ENCODE measurements around the gene JMJD4. TPM values are rescaled to one million over a fixed set of nuclear protein-coding genes. Genes with fewer than 3 reads are reported as not detected.

The JMJD4 gene
- total and polyA plus RNA-seq, 4 donors: 10.6 to 14.4 (median 12.6) TPM

DNA sequence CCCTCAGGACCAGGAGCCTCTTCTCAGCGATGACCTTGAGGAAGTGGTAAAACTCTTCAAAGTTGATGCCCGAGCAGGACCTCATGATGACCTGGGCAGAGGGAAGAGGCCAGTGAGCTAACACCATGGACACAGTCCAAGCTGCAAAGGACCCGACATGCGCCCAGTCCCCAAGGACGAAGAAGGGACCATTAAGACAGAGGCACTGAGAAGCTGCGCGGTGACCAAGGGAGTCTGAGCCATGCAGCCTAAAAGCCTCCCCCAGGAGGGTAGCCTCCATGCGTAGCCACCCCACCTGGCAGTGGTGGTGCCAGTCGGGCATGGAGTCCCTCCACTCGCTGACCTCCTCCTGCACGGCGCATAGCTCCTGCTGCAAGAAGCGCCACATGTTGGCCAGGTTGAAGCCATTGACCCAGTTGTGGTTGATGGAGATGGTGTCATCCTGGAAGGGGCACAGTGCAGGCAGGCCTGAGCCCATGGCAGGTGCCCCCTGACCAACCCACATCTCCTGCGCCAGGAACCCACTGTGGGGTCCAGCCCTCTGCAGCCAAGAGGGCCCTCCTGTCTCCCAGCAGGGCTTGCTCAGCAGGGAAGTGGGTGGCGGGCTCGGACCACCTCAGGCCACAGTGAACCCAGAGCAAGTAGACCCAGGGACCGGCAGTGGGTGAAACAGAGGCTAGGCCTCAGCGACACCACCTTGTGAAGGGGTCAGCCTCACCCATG, 2.4 kb downstream of the JMJD4 start:
- Histone ChIP-seq H3K4me1 (ENCODE audit: control insufficient read depth in 1 of 2, insufficient read depth in 2 of 2, low read length in 2 of 2) (no peaks in the 10 kb centered on the region), H3K27ac (ENCODE audit: low read depth in 1 of 2, low read length in 2 of 2) (no peak overlapping the region), H3K9me3 (ENCODE audit: control insufficient read depth, low read length) (no peaks in the 10 kb centered on the region), H3K36me3 (ENCODE audit: control insufficient read depth in 1 of 2, insufficient read depth in 2 of 2, low read length in 1 of 2) (peaks cover 0 to 2% of the 10 kb centered on the region in 2 donors), H3K27me3 (ENCODE audit: control insufficient read depth in 1 of 2, insufficient read depth in 2 of 2, low read length in 1 of 2) (no peaks in the 10 kb centered on the region), H3K4me3 (ENCODE audit: low read length in 2 of 2) (no peak overlapping the region)
- 93 to 97% methylated on average over 18 of the region's 18 CpGs for WGBS, 2 donors
- DNase-seq: no peak
- no peak for ATAC-seq (ENCODE audit: low FRiP score)
- intact Hi-C loops (cut with DNase I): loop anchor here in 1 of 2 donors (5.0 to 10.0 kb wide), 4 partner anchors 52 to 372 kb away; partner anchors contain the start of genes C1orf35, MRPL55 and ZNF678

DNA sequence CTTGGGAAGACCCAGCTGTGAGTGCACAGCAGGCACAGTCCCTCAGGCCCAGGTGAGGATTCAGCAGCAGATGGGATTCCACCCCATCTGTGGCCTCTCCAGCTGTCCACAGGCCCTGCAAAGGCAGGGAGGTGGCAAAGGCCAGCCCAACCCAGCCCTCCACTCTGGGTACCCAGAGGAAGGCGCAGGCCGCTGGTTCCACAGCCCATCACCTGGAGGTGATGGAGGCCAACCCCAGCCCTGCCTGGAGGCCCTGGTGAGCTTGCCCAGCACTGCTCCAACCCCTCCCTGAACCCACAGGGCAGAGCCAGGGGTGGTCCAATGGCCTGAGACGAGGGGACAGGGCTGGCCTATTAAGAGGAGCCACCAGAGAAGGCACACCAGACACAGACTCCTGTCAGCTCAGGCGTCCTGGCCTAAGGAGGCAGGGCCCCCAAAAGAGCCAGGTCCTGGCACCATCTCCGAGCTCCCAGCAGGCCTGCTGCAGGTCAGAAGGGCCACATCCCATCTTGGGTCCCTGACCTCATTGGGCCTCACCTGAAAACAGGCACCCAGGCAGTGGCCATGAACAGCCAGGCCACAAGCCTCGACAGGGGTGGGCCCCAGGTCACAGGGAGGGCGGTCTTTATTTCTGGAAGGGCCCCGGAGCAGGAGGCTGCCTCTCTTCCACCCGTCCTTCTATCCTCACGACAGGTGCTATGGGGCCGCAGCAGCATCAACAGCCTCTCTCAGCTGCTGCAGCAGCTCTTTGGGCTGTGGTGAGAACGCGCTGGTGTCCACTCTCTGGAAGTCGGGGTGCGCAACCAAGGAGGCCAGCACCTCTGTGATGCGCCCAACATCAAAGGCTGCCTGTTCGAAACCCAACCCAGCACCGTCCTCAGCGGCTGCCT, 3.2 kb downstream of the JMJD4 start:
- WGBS, 2 donors: 92 to 93% methylated on average over 18 to 19 of the region's 19 CpGs
- no peak for DNase-seq
- Histone ChIP-seq H3K36me3 (ENCODE audit: control insufficient read depth in 1 of 2, insufficient read depth in 2 of 2, low read length in 1 of 2) (peaks cover 0 to 2% of the 10 kb centered on the region in 2 donors), H3K4me3 (ENCODE audit: low read length in 2 of 2) (no peak overlapping the region), H3K9me3 (ENCODE audit: control insufficient read depth, low read length) (no peaks in the 10 kb centered on the region), H3K27me3 (ENCODE audit: control insufficient read depth in 1 of 2, insufficient read depth in 2 of 2, low read length in 1 of 2) (no peaks in the 10 kb centered on the region), H3K4me1 (ENCODE audit: control insufficient read depth in 1 of 2, insufficient read depth in 2 of 2, low read length in 2 of 2) (no peaks in the 10 kb centered on the region), H3K27ac (ENCODE audit: low read depth in 1 of 2, low read length in 2 of 2) (no peak overlapping the region)
- intact Hi-C loops (cut with DNase I): loop anchor here in 1 of 2 donors (5.0 to 10.0 kb wide), 4 partner anchors 53 to 373 kb away; partner anchors contain the start of genes C1orf35, MRPL55 and ZNF678
- ATAC-seq (ENCODE audit: low FRiP score): no peak

DNA sequence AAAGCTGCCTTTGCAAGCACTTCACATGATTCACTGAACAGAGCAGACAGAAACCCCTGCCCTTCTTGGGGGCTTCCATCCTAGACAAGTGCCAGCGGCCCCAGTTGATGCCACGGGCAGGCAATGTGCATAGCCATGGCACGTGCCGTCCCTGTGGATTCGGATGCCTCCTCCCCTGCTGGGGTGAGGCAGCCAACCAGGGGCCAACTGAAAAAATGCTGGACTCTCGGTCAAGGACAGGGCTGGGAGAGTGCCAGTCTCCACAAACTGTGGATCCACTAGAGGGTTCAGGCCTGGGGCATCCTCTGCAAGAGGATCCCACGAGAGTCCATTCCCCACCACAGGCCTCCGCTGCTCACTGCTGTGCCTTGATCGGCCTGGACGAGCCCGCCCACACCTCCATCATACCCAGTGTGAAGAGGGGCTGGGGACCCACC, 3.8 kb downstream of the JMJD4 start:
- H3K27ac ChIP-seq (ENCODE audit: low read depth in 1 of 2, low read length in 2 of 2): no peak overlapping the region
- H3K27me3 ChIP-seq (ENCODE audit: control insufficient read depth in 1 of 2, insufficient read depth in 2 of 2, low read length in 1 of 2): no peaks in the 10 kb centered on the region
- H3K9me3 ChIP-seq (ENCODE audit: control insufficient read depth, low read length): no peaks in the 10 kb centered on the region
- WGBS, 2 donors: 65 to 68% methylated on average over 11 of the region's 11 CpGs
- peaks cover 0 to 2% of the 10 kb centered on the region in 2 donors for H3K36me3 ChIP-seq (ENCODE audit: control insufficient read depth in 1 of 2, insufficient read depth in 2 of 2, low read length in 1 of 2)
- intact Hi-C loops (cut with DNase I): loop anchor here in 1 of 2 donors (5.0 to 10.0 kb wide), 4 partner anchors 54 to 374 kb away; partner anchors contain the start of genes C1orf35, MRPL55 and ZNF678
- ATAC-seq (ENCODE audit: low FRiP score): no peak
- DNase-seq: no peak
- no peaks in the 10 kb centered on the region for H3K4me1 ChIP-seq (ENCODE audit: control insufficient read depth in 1 of 2, insufficient read depth in 2 of 2, low read length in 2 of 2)
- H3K4me3 ChIP-seq (ENCODE audit: low read length in 2 of 2): no peak overlapping the region

DNA sequence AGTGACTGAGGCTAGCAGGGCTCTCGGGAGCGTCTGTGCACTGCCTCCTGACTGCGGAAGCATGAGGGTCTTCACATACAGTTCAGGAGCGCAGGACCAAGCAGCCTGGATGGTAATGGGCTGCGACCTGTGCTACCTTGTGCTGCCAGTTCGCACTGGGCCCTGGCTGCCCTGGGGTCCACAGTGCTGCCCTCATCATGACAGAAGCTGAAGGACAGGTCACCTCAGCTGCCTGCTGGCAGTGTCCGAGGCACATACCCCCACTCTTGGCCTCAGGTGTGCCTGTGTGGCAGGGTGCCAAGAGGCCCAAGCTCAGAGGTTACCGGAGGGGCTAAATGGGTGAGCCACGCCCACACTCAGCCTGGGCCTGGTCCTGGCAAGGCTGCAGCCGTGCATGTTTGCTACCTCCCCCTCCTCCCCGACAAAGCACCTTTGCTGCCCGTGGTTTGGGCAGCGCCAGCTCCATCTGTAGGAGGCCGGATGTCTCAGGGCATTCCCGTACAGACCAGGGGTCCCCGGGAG, 4.4 kb downstream of the JMJD4 start:
- Histone ChIP-seq H3K36me3 (ENCODE audit: control insufficient read depth in 1 of 2, insufficient read depth in 2 of 2, low read length in 1 of 2) (peaks cover 0 to 2% of the 10 kb centered on the region in 2 donors), H3K4me3 (ENCODE audit: low read length in 2 of 2) (no peak overlapping the region), H3K4me1 (ENCODE audit: control insufficient read depth in 1 of 2, insufficient read depth in 2 of 2, low read length in 2 of 2) (no peaks in the 10 kb centered on the region), H3K27me3 (ENCODE audit: control insufficient read depth in 1 of 2, insufficient read depth in 2 of 2, low read length in 1 of 2) (no peaks in the 10 kb centered on the region), H3K9me3 (ENCODE audit: control insufficient read depth, low read length) (no peaks in the 10 kb centered on the region), H3K27ac (ENCODE audit: low read depth in 1 of 2, low read length in 2 of 2) (no peak overlapping the region)
- intact Hi-C loops (cut with DNase I): loop anchor here in 1 of 2 donors (5.0 to 10.0 kb wide), 4 partner anchors 54 to 374 kb away; partner anchors contain the start of genes C1orf35, MRPL55 and ZNF678
- ATAC-seq (ENCODE audit: low FRiP score) (no peak), DNase-seq (peak in 1 of 2 donors; percentile 79)
- WGBS, 2 donors: 65 to 71% methylated on average over 16 of the region's 16 CpGs

DNA sequence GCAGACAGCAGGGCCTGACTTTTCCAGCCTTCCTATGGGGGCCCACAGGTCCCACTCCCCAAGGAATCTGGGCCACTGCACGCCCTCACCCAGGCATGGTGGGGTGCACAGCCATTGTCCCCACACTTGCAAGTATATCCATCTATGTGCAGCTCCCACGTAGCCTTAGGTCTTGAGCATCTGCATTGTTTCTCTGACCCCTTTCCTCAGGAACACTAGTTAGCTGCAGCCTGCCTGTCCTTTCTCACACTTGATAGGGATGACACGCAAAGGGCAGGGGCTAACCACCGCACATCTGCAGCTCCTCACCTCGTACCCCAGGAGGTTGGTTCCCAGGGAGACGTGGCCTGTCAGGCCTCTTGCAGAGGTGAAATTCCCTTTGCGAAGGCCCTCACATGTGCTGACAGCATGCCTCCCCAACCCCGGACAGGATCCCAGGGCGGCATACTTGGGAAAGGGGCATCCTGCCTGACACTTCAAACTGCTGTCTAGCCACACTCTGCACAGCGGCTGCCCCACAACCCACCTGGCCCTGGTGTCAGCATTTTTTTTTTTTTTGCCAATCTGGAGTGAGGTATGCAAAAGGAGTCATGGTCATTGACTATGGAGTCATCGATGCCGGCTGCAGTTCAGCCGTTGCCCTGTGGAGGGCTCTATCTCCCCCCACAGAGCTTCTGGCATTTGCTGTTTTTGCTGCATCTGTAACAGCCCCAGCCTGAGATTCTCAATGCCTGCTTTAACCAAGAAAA, 5.0 kb downstream of the JMJD4 start:
- intact Hi-C loops (cut with DNase I): loop anchor here in 1 of 2 donors (5.0 to 10.0 kb wide), 4 partner anchors 55 to 375 kb away; partner anchors contain the start of genes C1orf35, MRPL55 and ZNF678
- DNase-seq (peak in 1 of 2 donors; percentile 77), ATAC-seq (ENCODE audit: low FRiP score) (no peak)
- H3K4me1 ChIP-seq (ENCODE audit: control insufficient read depth in 1 of 2, insufficient read depth in 2 of 2, low read length in 2 of 2): no peaks in the 10 kb centered on the region
- H3K27ac ChIP-seq (ENCODE audit: low read depth in 1 of 2, low read length in 2 of 2): no peak overlapping the region
- H3K9me3 ChIP-seq (ENCODE audit: control insufficient read depth, low read length): no peaks in the 10 kb centered on the region
- 50 to 52% methylated on average over 13 of the region's 13 CpGs for WGBS, 2 donors
- H3K4me3 ChIP-seq (ENCODE audit: low read length in 2 of 2): no peak overlapping the region
- peaks cover 0 to 2% of the 10 kb centered on the region in 2 donors for H3K36me3 ChIP-seq (ENCODE audit: control insufficient read depth in 1 of 2, insufficient read depth in 2 of 2, low read length in 1 of 2)
- no peaks in the 10 kb centered on the region for H3K27me3 ChIP-seq (ENCODE audit: control insufficient read depth in 1 of 2, insufficient read depth in 2 of 2, low read length in 1 of 2)

DNA sequence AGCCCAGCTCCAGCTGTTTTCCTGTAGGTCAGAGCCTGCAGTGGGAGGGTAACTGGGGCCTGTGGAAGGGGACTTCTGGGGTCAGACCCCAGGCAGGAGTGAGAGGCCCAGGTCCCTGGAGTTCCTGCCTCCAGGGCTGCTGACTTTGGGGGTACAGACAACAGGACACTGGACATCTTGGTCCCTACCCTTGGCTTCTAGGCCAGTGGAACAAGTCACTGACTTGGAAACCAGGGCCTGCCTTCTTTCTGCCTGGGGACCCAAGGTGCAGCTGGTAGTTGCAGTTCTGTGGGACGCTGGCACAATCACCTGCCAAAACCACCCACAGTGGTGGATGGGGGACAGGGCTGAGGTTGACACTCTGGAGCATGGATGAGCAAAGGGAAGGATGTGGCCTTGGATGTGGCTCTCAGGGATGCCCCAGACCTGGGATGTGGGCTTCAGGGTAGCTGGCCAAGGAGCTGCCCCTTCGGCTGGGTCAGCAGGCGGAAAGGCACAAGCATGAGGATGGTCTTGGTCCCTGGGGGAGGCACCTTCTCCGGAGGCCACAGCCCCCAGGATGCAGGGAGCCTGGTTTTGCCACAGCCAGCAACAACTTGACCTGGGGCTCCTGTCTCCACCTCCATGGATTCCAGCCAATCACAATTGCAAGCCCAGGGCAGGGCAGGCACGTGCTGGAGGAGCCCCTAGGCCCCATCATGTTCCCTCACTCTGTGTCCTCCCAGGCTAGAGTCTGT, 5.8 kb downstream of the JMJD4 start:
- Histone ChIP-seq H3K4me1 (ENCODE audit: control insufficient read depth in 1 of 2, insufficient read depth in 2 of 2, low read length in 2 of 2) (no peaks in the 10 kb centered on the region), H3K9me3 (ENCODE audit: control insufficient read depth, low read length) (no peaks in the 10 kb centered on the region), H3K4me3 (ENCODE audit: low read length in 2 of 2) (no peak overlapping the region), H3K27ac (ENCODE audit: low read depth in 1 of 2, low read length in 2 of 2) (peak overlapping the region in 1 of 2 donors; percentile 51), H3K36me3 (ENCODE audit: control insufficient read depth in 1 of 2, insufficient read depth in 2 of 2, low read length in 1 of 2) (peaks cover 0 to 2% of the 10 kb centered on the region in 2 donors), H3K27me3 (ENCODE audit: control insufficient read depth in 1 of 2, insufficient read depth in 2 of 2, low read length in 1 of 2) (no peaks in the 10 kb centered on the region)
- 43 to 52% methylated on average over 5 of the region's 5 CpGs for WGBS, 2 donors
- DNase-seq (peak in 1 of 2 donors; percentile 70), ATAC-seq (ENCODE audit: low FRiP score) (no peak)
- intact Hi-C loops (cut with DNase I): no loop called here

DNA sequence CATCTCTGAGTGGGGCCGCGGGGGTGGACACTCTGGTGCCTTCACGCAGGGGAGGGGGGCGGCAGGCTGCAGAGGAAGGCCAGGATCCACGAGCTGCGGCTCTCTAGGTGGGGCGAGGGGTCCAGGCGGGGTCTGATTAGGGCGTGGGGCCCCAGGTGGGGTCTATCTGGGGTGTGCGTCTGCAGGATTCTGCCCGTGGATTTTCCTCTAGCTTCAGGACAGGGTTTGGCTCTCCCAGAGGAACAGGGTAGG, 6.3 kb downstream of the JMJD4 start:
- Histone ChIP-seq H3K27me3 (ENCODE audit: control insufficient read depth in 1 of 2, insufficient read depth in 2 of 2, low read length in 1 of 2) (no peaks in the 10 kb centered on the region), H3K36me3 (ENCODE audit: control insufficient read depth in 1 of 2, insufficient read depth in 2 of 2, low read length in 1 of 2) (peaks cover 0 to 2% of the 10 kb centered on the region in 2 donors), H3K4me1 (ENCODE audit: control insufficient read depth in 1 of 2, insufficient read depth in 2 of 2, low read length in 2 of 2) (no peaks in the 10 kb centered on the region), H3K9me3 (ENCODE audit: control insufficient read depth, low read length) (no peaks in the 10 kb centered on the region), H3K4me3 (ENCODE audit: low read length in 2 of 2) (peak overlapping the region; percentile 42 to 70), H3K27ac (ENCODE audit: low read depth in 1 of 2, low read length in 2 of 2) (peak overlapping the region in 1 of 2 donors; percentile 51)
- intact Hi-C loops (cut with DNase I): no loop called here
- DNase-seq: no peak
- 1 to 7% methylated on average over 5 to 11 of the region's 11 CpGs for WGBS, 2 donors
- peak; percentile 21 for ATAC-seq (ENCODE audit: low FRiP score)

Measured in aorta (tissue), 5 donors.